ENCODE data around the gene ZNF236.
"Not testable (repeated sequence)": the region's sequence is repeated elsewhere in the genome, so short reads cannot be mapped to it uniquely, and the experiment has no call there.

The ZNF236 gene

GRCh38 chr18:77005651-77006195 lies 183.4 kb downstream of the ZNF236 start:
- no peak for DNase-seq (ENCODE audit: low read depth, low spot score)

- DNase-seq (ENCODE audit: low read depth, low spot score): no peak
These were observed 184.2 kb downstream of the ZNF236 start for GRCh38 chr18:77006305-77007175.

- no peak for DNase-seq (ENCODE audit: low read depth, low spot score)
These were observed 184.9 kb downstream of the ZNF236 start for GRCh38 chr18:77007251-77007650.

- DNase-seq (ENCODE audit: low read depth, low spot score): no peak
These were observed 185.6 kb downstream of the ZNF236 start for GRCh38 chr18:77008006-77008405.

- DNase-seq (ENCODE audit: low read depth, low spot score): no peak
These were observed 186.4 kb downstream of the ZNF236 start for GRCh38 chr18:77008576-77009315.

- DNase-seq (ENCODE audit: low read depth, low spot score): no peak
These were observed 187.3 kb downstream of the ZNF236 start for GRCh38 chr18:77009675-77010074.

GRCh38 chr18:77012120-77012519 lies 189.8 kb downstream of the ZNF236 start:
- no peak for DNase-seq (ENCODE audit: low read depth, low spot score)

- no peak for DNase-seq (ENCODE audit: low read depth, low spot score)
These were observed 190.6 kb downstream of the ZNF236 start for GRCh38 chr18:77012806-77013541.

- no peak for DNase-seq (ENCODE audit: low read depth, low spot score)
These were observed 191.6 kb downstream of the ZNF236 start for GRCh38 chr18:77013811-77014521.

GRCh38 chr18:77014538-77014937 lies 192.2 kb downstream of the ZNF236 start:
- no peak for DNase-seq (ENCODE audit: low read depth, low spot score)

GRCh38 chr18:77015169-77015568 lies 192.8 kb downstream of the ZNF236 start:
- no peak for DNase-seq (ENCODE audit: low read depth, low spot score)

- DNase-seq (ENCODE audit: low read depth, low spot score): no peak
These were observed 193.7 kb downstream of the ZNF236 start for GRCh38 chr18:77015771-77016710.

GRCh38 chr18:77016936-77017335 lies 194.6 kb downstream of the ZNF236 start:
- no peak for DNase-seq (ENCODE audit: low read depth, low spot score)

- DNase-seq (ENCODE audit: low read depth, low spot score): no peak
These were observed 195.0 kb downstream of the ZNF236 start for GRCh38 chr18:77017355-77017754.

GRCh38 chr18:77018650-77019049 lies 196.3 kb downstream of the ZNF236 start:
- not testable (repeated sequence) for DNase-seq (ENCODE audit: low read depth, low spot score)

GRCh38 chr18:77019641-77020040 lies 197.3 kb downstream of the ZNF236 start:
- no peak for DNase-seq (ENCODE audit: low read depth, low spot score)

Data from smooth muscle cell of the brain vasculature (primary cell).